GM12878 (cell line): Measurements from ENCODE around the gene INO80B. TPM values are rescaled to one million over a fixed set of nuclear protein-coding genes. Genes with fewer than 3 reads are reported as not detected.
A peak's percentile ranks its signal among the peaks of the same experiment; 100 is the strongest.

Experiments
- BACH1 ChIP-seq: fragments of 450-650 bp; IDR thresholded peaks from 2 replicates; pipeline ENCODE4 v1.6.1; 2017; ENCODE audit warnings: mild to moderate bottlenecking, borderline replicate concordance
- CBFB ChIP-seq: IDR thresholded peaks from 2 replicates; pipeline ENCODE4 v1.6.1; 2016; ENCODE audit warnings: antibody characterized with exemption, low read depth
- EED ChIP-seq: sonication (generic); IDR thresholded peaks from 2 replicates; pipeline ENCODE4 v1.6.1; 2016; ENCODE audit warnings: antibody characterized with exemption, low read depth
- FOXM1 ChIP-seq: IDR thresholded peaks from 2 replicates; pipeline ENCODE4 v1.6.1; 2012; ENCODE audit warnings: low read depth, mild to moderate bottlenecking, inconsistent platforms, low read length, moderate library complexity
- GABPA ChIP-seq: IDR thresholded peaks from 2 replicates; pipeline ENCODE4 v1.6.1; 2014; ENCODE audit warnings: antibody characterized with exemption, low read depth, mild to moderate bottlenecking, inconsistent platforms
- GATAD2B ChIP-seq: fragments of 450-650 bp; conservative IDR thresholded peaks from 2 replicates; pipeline ENCODE4 v1.6.1; 2017; ENCODE audit warnings: low read depth, mild to moderate bottlenecking, moderate library complexity
- IKZF1 ChIP-seq: fragments of 450-650 bp; conservative IDR thresholded peaks from 2 replicates; pipeline ENCODE4 v1.6.1; 2017; ENCODE audit warnings: antibody characterized with exemption, mild to moderate bottlenecking
- IKZF2 ChIP-seq, 2 experiments: fragments of 450-650 bp; IDR thresholded peaks; 2 replicates each; pipeline ENCODE4 v1.6.1; 2017; ENCODE audit warnings: mild to moderate bottlenecking in 2 of 2, moderate library complexity in 2 of 2
- IRF4 ChIP-seq: IDR thresholded peaks from 2 replicates; pipeline ENCODE4 v1.6.1; 2011; ENCODE audit warnings: low read depth, low read length
- MAX ChIP-seq: IDR thresholded peaks from 2 replicates; pipeline ENCODE4 v1.6.1; 2012; ENCODE audit warnings: low read depth, low read length, improper control_type of control experiment
- MTA3 ChIP-seq: IDR thresholded peaks from 2 replicates; pipeline ENCODE4 v1.6.1; 2012; ENCODE audit warnings: low read length, inconsistent platforms, borderline replicate concordance
- NR2C2 ChIP-seq: IDR thresholded peaks from 2 replicates; pipeline ENCODE4 v1.6.1; 2011; ENCODE audit warnings: borderline replicate concordance, low read depth; ENCODE audit not compliant: control insufficient read depth, insufficient read length
- POLR2AphosphoS5 ChIP-seq: IDR thresholded peaks from 2 replicates; pipeline ENCODE4 v1.6.1; 2011; ENCODE audit warnings: mild to moderate bottlenecking, low read length, inconsistent platforms
- POU2F2 ChIP-seq: IDR thresholded peaks from 3 replicates; pipeline ENCODE4 v1.6.1; 2011; ENCODE audit warnings: low read depth, mild to moderate bottlenecking, low read length, borderline replicate concordance
- RAD51 ChIP-seq: fragments of 450-650 bp; IDR thresholded peaks from 2 replicates; pipeline ENCODE4 v1.6.1; 2016; ENCODE audit warnings: moderate library complexity, mild to moderate bottlenecking, inconsistent platforms
- RB1 ChIP-seq: fragments of 450-650 bp; formaldehyde crosslinking; IDR thresholded peaks from 2 replicates; pipeline ENCODE4 v1.6.1; 2017; ENCODE audit warnings: mild to moderate bottlenecking, borderline replicate concordance
- SP1 ChIP-seq: IDR thresholded peaks from one replicate; pipeline ENCODE4 v1.6.1; 2011; ENCODE audit warnings: low read depth, low read length
- SPI1 ChIP-seq: IDR thresholded peaks from 2 replicates; pipeline ENCODE4 v1.6.1; 2011; ENCODE audit warnings: low read depth, mild to moderate bottlenecking, low read length, moderate library complexity, borderline replicate concordance; ENCODE audit not compliant: insufficient read depth
- TBL1XR1 ChIP-seq: IDR thresholded peaks from 2 replicates; pipeline ENCODE4 v1.6.1; 2012; ENCODE audit warnings: low read depth, low read length, improper control_type of control experiment
- YY1 ChIP-seq: IDR thresholded peaks from 2 replicates; pipeline ENCODE4 v1.6.1; 2011; ENCODE audit warnings: low read depth, mild to moderate bottlenecking, low read length
- ZNF207 ChIP-seq: fragments of 450-650 bp; IDR thresholded peaks from 2 replicates; pipeline ENCODE4 v1.6.1; 2014; ENCODE audit warnings: antibody characterized with exemption, mild to moderate bottlenecking, borderline replicate concordance
- ZNF217 ChIP-seq: fragments of 450-650 bp; IDR thresholded peaks from 2 replicates; pipeline ENCODE4 v1.6.1; 2017; ENCODE audit warnings: antibody characterized with exemption, mild to moderate bottlenecking
- ZNF687 ChIP-seq: fragments of 450-650 bp; IDR thresholded peaks from 2 replicates; pipeline ENCODE4 v1.6.1; 2017; ENCODE audit warnings: mild to moderate bottlenecking, moderate library complexity
- ZSCAN29 ChIP-seq: fragments of 450-650 bp; IDR thresholded peaks from 2 replicates; pipeline ENCODE4 v1.6.1; 2017; ENCODE audit warnings: mild to moderate bottlenecking, moderate library complexity
- polyA plus RNA-seq, 11 experiments: library from polyadenylated mRNA; depleted of rRNA in 4 of 11; unstranded in 6 of 11; stranded (reverse) in 5 of 11; fragments of >200 nt; fragmentation: Nextera tagmentation in 4 of 11; fragmentation: Illumina TruSeq in 1 of 11; extraction: Ambion mirVana in 4 of 11; extraction: Trizol in 1 of 11; gene quantifications; 1 replicate in 1 of 11; 2 replicates in 10 of 11; pipeline versions ENCODE4 v1.2.1 to v1.2.3, GENCODE V29; 2011 to 2016; ENCODE audit warnings: inconsistent platforms in 2 of 11, missing spikeins in 2 of 11, low read depth in 1 of 11
- total RNA-seq, 4 experiments: library from RNA; depleted of rRNA in 3 of 4; stranded (reverse); fragments of >200 nt in 3 of 4; fragmentation: Illumina TruSeq in 1 of 4; extraction: Trizol in 1 of 4; gene quantifications; 2 replicates each; pipeline versions ENCODE4 v1.2.1 to v1.2.3, GENCODE V29; 2013 to 2021
- TF ChIP-seq, protein P1 (sequence below): fragments of 450-650 bp; IDR thresholded peaks from 2 replicates; pipeline ENCODE4 v1.6.1; 2017; ENCODE audit warnings: low read depth, mild to moderate bottlenecking, moderate library complexity
- TF ChIP-seq, protein P2 (sequence below): fragments of 450-650 bp; IDR thresholded peaks from 2 replicates; pipeline ENCODE4 v1.6.1; 2016; ENCODE audit warnings: mild to moderate bottlenecking

Gene INO80B
- total and polyA plus RNA-seq, 10 of the 15 experiments (the other 5 are each of a cell fraction or from before 2014, with no cell fraction given) = 1.3 to 26.7 (median 11.1) TPM

DNA sequence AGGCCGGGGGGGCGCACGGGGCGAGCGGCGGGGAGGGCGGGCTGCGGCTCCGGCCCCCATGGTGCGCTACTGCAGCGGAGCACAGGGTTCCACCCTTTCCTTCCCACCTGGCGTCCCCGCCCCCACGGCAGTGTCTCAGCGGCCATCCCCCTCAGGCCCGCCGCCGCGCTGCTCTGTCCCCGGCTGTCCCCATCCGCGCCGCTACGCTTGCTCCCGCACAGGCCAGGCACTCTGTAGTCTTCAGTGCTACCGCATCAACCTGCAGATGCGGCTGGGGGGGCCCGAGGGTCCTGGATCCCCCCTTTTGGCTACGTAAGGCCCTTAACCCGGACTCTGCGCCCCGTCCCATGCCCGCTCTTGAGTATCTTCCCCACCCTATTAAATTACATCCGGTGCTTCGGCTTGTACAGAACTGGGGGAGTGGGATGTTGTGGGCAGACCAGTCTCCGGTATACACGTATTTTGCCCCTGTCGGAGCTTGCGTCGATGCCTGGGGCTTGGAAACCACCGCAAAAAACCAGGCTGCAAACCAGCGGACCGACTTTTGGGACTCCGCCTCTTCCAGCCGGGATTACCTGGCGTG, 2.8 kb downstream of the INO80B start (continued):
- TF ChIP-seq BACH1 (peak; percentile 89), MAX (no peak), RB1 (peak; percentile 81), EED (peak; percentile 93), ZNF687 (peak; percentile 68; the same call in 1 of the 2 replicates), GABPA (peak; percentile 69), CBFB (peak; percentile 52; the same call in 1 of the 2 replicates), NR2C2 (no peak), ZNF217 (peak; percentile 21; the same call in 1 of the 2 replicates), IKZF2 (IDR thresholded peaks at IDR 0.05) (peak; percentile 91 to 96), IRF4 (no peak), SP1 (no peak), GATAD2B (peak; percentile 89), FOXM1 (no peak), ZNF207 (peak; percentile 80; the same call in 1 of the 2 replicates), RAD51 (no peak), SPI1 (no peak), MTA3 (no peak), ZSCAN29 (peak; percentile 49; the same call in 1 of the 2 replicates), TBL1XR1 (no peak), YY1 (peak; percentile 46; the same call in 1 of the 2 replicates), POLR2AphosphoS5 (peak; percentile 76), POU2F2 (peak; percentile 52; the same call in 1 of the 3 replicates), IKZF1 (peak; percentile 96)
- TF ChIP-seq, protein P1, sequence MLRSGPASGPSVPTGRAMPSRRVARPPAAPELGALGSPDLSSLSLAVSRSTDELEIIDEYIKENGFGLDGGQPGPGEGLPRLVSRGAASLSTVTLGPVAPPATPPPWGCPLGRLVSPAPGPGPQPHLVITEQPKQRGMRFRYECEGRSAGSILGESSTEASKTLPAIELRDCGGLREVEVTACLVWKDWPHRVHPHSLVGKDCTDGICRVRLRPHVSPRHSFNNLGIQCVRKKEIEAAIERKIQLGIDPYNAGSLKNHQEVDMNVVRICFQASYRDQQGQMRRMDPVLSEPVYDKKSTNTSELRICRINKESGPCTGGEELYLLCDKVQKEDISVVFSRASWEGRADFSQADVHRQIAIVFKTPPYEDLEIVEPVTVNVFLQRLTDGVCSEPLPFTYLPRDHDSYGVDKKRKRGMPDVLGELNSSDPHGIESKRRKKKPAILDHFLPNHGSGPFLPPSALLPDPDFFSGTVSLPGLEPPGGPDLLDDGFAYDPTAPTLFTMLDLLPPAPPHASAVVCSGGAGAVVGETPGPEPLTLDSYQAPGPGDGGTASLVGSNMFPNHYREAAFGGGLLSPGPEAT = peak; percentile 88
- TF ChIP-seq, protein P2, sequence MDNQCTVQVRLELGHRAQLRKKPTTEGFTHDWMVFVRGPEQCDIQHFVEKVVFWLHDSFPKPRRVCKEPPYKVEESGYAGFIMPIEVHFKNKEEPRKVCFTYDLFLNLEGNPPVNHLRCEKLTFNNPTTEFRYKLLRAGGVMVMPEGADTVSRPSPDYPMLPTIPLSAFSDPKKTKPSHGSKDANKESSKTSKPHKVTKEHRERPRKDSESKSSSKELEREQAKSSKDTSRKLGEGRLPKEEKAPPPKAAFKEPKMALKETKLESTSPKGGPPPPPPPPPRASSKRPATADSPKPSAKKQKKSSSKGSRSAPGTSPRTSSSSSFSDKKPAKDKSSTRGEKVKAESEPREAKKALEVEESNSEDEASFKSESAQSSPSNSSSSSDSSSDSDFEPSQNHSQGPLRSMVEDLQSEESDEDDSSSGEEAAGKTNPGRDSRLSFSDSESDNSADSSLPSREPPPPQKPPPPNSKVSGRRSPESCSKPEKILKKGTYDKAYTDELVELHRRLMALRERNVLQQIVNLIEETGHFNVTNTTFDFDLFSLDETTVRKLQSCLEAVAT = peak; percentile 73
